ENCODE results near the gene EIPR1. TPM values are rescaled to one million over a fixed set of nuclear protein-coding genes. Genes with fewer than 3 reads are reported as not detected.

Gene EIPR1
- total and polyA plus RNA-seq, 2 of the 13 experiments (the other 11 are each of a cell fraction or from before 2014, with no cell fraction given): 70.0 to 96.3 TPM

DNA sequence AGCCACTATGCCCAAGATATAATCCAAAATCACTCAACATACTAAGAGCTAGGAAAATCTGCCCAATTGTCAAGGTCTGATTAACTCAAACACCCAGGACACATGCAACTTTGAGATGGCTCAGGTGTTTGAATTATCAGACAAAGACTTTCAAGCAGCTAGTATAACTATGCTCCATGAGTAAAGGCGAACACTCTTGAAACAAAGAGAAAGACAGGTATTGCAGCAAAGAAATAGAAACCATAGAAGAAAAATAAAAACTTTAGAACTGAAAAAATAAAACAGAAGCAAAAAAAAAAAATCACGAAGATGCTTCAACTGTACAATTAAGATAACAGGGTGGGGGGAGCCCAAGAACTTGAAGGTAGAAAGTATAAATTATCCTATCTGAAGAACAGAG lies 214.2 kb downstream of the EIPR1 start (continued):
- no peak for TF ChIP-seq ARID5B (CRISPR knock-in tag; IDR thresholded peaks at IDR 0.05)

DNA sequence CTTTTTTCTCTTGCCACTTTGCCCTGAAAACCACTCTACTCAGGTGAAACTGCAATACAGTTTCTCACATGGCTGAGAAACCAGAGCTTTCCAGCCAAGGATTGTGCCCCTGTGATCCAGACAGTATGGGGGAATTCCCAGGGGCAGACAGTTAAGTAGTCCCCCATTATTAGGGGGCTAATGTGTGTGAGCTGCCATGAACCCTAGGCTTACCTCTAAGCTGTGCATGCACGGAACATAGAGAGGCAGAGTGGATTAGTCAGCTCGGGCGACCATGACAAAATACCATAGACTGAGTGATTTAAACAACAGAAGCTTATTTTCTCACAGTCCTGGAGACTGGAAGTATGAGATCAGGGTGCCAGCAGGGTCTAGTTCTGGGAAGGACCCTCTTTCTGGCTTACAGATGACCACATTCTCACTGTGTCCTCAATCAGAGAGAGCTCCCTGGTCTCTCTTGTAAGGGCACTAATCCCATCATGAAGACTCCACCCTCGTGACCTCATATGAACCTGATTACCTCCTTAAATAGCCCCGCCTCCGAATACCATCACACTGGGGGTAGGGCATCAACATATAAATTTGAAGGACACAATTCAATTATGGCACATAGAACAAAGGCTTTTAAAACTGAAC lies 215.1 kb downstream of the EIPR1 start:
- peak; percentile 74; the same call in 1 of the 2 replicates for TF ChIP-seq ZNF264 (CRISPR knock-in tag; IDR thresholded peaks at IDR 0.05)
- TF ChIP-seq TP53 (CRISPR knock-in tag; conservative IDR thresholded peaks at IDR 0.05): no peak
- no peak for TF ChIP-seq MYNN (CRISPR knock-in tag; IDR thresholded peaks at IDR 0.05; ENCODE audit: low read depth)
- no peak for TF ChIP-seq NFRKB (IDR thresholded peaks at IDR 0.05)
- no peak for TF ChIP-seq ZNF747 (CRISPR knock-in tag; IDR thresholded peaks at IDR 0.05; ENCODE audit: borderline replicate concordance)
- ChIA-PET CTCF (ENCODE audit: low intra/inter-chr PET ratio, low total read pairs) (no interaction called here), POLR2A (no interaction called here)
- Histone ChIP-seq H3K27ac (ENCODE audit: extremely low read length, insufficient read depth, low read length) (no peak overlapping the region), H3K4me2 (ENCODE audit: low read depth, low read length) (no peak overlapping the region), H3K9ac (ENCODE audit: insufficient read depth, low read depth, low read length) (no peak overlapping the region), H3K4me1 (ENCODE audit: insufficient read depth, low read length) (no peaks in the 10 kb centered on the region), H2AFZ (ENCODE audit: low read length) (no peak overlapping the region), H3K36me3 (replicated peaks in 1 of 2; ENCODE audit: control insufficient read depth in 1 of 2, insufficient read depth in 2 of 2, low read length in 2 of 2) (peaks cover 3 to 6% of the 10 kb centered on the region in 2 experiments; a peak in 3 of 5 replicates), H3K79me2 (ENCODE audit: insufficient read depth, low read length) (no peaks in the 10 kb centered on the region), H4K20me1 (ENCODE audit: insufficient read depth, low read length) (no peaks in the 10 kb centered on the region), H3K4me3 (replicated peaks in 1 of 3; ENCODE audit: insufficient read depth in 1 of 3, low read depth in 2 of 3, low read length in 3 of 3) (no peak overlapping the region), H3K9me3 (ENCODE audit: low read length) (peaks cover 16% of the 10 kb centered on the region; the same call in 1 of the 2 replicates), H3K27me3 (ENCODE audit: control insufficient read depth in 1 of 2, insufficient read depth in 2 of 2, low read length in 2 of 2) (no peaks in the 10 kb centered on the region)
- in situ Hi-C loops (cut with HindIII; ENCODE audit: extremely low pct_ligation_motif_present, low pct_unique_long_range_greater_than_20kb): no loop called here
- no peak for FAIRE-seq
- intact Hi-C loops (cut with micrococcal nuclease; ENCODE audit: unreplicated experiment): no loop called here
- BruUV-seq (replicated peaks): no TSS peak
- ATAC-seq: no peak
- no peak for DNase-seq (ENCODE audit: low spot score)
- WGBS (ENCODE audit: low lambda C conversion rate): 95% methylated on average over 6 of the region's 6 CpGs

All from HepG2 (cell line).